ENCODE measurements around the gene LRMDA. TPM values are rescaled to one million over a fixed set of nuclear protein-coding genes. Genes with fewer than 3 reads are reported as not detected.

The LRMDA gene
- total RNA-seq, 1 donor from 2014 or later = 29.9 TPM

- no peak for DNase-seq
- Histone ChIP-seq H3K4me1 (peaks cover 28% of the 10 kb centered on the region), H3K27me3 (ENCODE audit: low read depth) (no peaks in the 10 kb centered on the region), H3K36me3 (no peaks in the 10 kb centered on the region), H3K9me3 (no peaks in the 10 kb centered on the region), H3K27ac (no peak overlapping the region), H3K4me3 (no peak overlapping the region)
- TF ChIP-seq, protein P1, sequence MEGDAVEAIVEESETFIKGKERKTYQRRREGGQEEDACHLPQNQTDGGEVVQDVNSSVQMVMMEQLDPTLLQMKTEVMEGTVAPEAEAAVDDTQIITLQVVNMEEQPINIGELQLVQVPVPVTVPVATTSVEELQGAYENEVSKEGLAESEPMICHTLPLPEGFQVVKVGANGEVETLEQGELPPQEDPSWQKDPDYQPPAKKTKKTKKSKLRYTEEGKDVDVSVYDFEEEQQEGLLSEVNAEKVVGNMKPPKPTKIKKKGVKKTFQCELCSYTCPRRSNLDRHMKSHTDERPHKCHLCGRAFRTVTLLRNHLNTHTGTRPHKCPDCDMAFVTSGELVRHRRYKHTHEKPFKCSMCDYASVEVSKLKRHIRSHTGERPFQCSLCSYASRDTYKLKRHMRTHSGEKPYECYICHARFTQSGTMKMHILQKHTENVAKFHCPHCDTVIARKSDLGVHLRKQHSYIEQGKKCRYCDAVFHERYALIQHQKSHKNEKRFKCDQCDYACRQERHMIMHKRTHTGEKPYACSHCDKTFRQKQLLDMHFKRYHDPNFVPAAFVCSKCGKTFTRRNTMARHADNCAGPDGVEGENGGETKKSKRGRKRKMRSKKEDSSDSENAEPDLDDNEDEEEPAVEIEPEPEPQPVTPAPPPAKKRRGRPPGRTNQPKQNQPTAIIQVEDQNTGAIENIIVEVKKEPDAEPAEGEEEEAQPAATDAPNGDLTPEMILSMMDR (IDR thresholded peaks at IDR 0.05) = no peak
- no peak for ATAC-seq
- intact Hi-C loops (cut with DNase I) = no loop called here
These were observed 681.4 kb downstream of the LRMDA start for GRCh38 chr10:76112826-76113150.

GRCh38 chr10:76113952-76114351 lies 682.5 kb downstream of the LRMDA start:
- Histone ChIP-seq H3K27me3 (ENCODE audit: low read depth) (no peaks in the 10 kb centered on the region), H3K27ac (no peak overlapping the region), H3K9me3 (no peaks in the 10 kb centered on the region), H3K4me1 (peaks cover 20% of the 10 kb centered on the region), H3K4me3 (no peak overlapping the region), H3K36me3 (no peaks in the 10 kb centered on the region)
- TF ChIP-seq, protein P1 (IDR thresholded peaks at IDR 0.05) = no peak
- intact Hi-C loops (cut with DNase I) = no loop called here
- ATAC-seq (peak in 1 of 2 donors; percentile 27), DNase-seq (no peak)

- H3K27ac ChIP-seq = peak overlapping the region; percentile 18
- H3K27me3 ChIP-seq (ENCODE audit: low read depth) = no peaks in the 10 kb centered on the region
- H3K9me3 ChIP-seq = no peaks in the 10 kb centered on the region
- no peak overlapping the region for H3K4me3 ChIP-seq
- DNase-seq (no peak), ATAC-seq (peak; percentile 31 to 82)
- H3K36me3 ChIP-seq = no peaks in the 10 kb centered on the region
- intact Hi-C loops (cut with DNase I) = no loop called here
- TF ChIP-seq, protein P1 (IDR thresholded peaks at IDR 0.05) = no peak
- peaks cover 14% of the 10 kb centered on the region for H3K4me1 ChIP-seq
These were observed 683.2 kb downstream of the LRMDA start for GRCh38 chr10:76114581-76115001.

DNA sequence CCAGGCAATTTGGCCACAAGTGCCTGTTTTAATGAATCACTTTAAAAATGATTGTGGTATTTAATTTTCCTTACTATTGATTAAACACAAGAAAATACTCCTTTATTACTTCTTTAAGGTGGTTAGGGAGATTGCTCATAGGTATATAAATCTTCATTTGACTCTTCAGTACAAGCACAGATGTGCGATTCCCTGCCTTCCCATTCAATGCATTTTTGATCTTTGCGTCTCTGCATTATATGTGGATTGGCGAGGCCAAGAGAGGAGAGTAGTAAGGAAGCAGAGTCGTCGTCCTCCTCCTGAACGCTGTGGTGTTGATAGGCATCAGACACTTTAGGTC lies 683.7 kb downstream of the LRMDA start:
- H3K36me3 ChIP-seq = no peaks in the 10 kb centered on the region
- TF ChIP-seq, protein P1 (IDR thresholded peaks at IDR 0.05) = no peak
- H3K27me3 ChIP-seq (ENCODE audit: low read depth) = no peaks in the 10 kb centered on the region
- intact Hi-C loops (cut with DNase I) = no loop called here
- DNase-seq (no peak), ATAC-seq (no peak)
- peaks cover 11% of the 10 kb centered on the region for H3K4me1 ChIP-seq
- no peaks in the 10 kb centered on the region for H3K9me3 ChIP-seq
- peak overlapping the region; percentile 18 for H3K27ac ChIP-seq
- no peak overlapping the region for H3K4me3 ChIP-seq

DNA sequence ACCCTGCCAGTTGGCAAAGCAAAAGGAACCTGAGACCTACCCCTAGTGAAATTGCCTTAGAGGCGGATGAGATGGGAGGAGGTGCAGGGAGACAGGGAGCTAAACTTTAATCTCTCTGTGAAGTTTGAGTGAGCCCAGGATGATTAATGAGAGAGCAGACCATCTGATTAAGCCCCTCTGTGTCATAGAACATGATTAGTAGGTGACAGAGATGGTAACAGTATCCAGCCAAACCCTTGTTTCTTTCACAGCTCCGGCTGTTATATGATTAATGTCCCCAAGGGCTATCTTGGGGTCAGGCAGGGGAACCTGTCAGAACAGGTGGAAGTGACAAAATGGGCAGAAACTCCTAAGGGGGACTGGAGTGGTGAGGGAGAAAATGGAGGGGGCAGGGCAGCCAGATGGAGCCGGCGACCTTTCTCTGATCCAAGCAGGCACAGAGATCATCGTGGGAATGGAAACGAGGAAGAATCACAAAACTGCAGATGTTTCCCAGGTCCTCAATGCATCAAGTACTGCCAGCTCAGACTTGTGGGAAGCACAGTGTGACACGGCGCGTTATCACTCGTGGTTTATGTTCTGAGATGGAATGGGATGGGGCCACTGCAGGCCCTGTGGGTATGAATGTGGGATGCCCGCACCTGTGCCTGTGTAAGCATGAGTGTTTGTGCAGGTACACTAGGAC lies 684.2 kb downstream of the LRMDA start:
- Histone ChIP-seq H3K36me3 (no peaks in the 10 kb centered on the region), H3K4me1 (peaks cover 11% of the 10 kb centered on the region), H3K9me3 (no peaks in the 10 kb centered on the region), H3K4me3 (no peak overlapping the region), H3K27me3 (ENCODE audit: low read depth) (no peaks in the 10 kb centered on the region), H3K27ac (no peak overlapping the region)
- ATAC-seq (peak in 1 of 2 donors; percentile 70), DNase-seq (no peak)
- intact Hi-C loops (cut with DNase I) = no loop called here
- TF ChIP-seq, protein P1 (IDR thresholded peaks at IDR 0.05) = no peak
